ENCODE data around the gene GPBP1. TPM values are rescaled to one million over a fixed set of nuclear protein-coding genes. Genes with fewer than 3 reads are reported as not detected.
A peak's percentile ranks its signal among the peaks of the same experiment; 100 is the strongest.

Gene GPBP1
- total RNA-seq, 1 experiment from 2014 or later: 69.5 TPM

- Histone ChIP-seq H3K36me3 (ENCODE audit: control insufficient read depth in 1 of 2, insufficient read depth in 2 of 2, low read length in 2 of 2) (no peaks in the 10 kb centered on the region), H3K4me3 (replicated peaks in 1 of 2; ENCODE audit: low read depth in 1 of 2, low read length in 2 of 2) (no peak overlapping the region), H3K9ac (ENCODE audit: low read length) (no peak overlapping the region), H3K9me2 (ENCODE audit: insufficient read depth) (no peaks in the 10 kb centered on the region), H2AFZ (ENCODE audit: low read depth, low read length, poor library complexity, severe bottlenecking) (no peak overlapping the region), H3K4me1 (ENCODE audit: control insufficient read depth in 1 of 2, insufficient read depth in 2 of 2, low read length in 2 of 2) (no peaks in the 10 kb centered on the region; a peak in 1 of 4 replicates), H3K27ac (ENCODE audit: low read depth, low read length) (no peak overlapping the region), H3K27me3 (ENCODE audit: insufficient read depth, low read length) (no peaks in the 10 kb centered on the region), H3K4me2 (ENCODE audit: low read length) (no peak overlapping the region), H3K79me2 (ENCODE audit: insufficient read depth, low read length) (no peaks in the 10 kb centered on the region), H3K9me3 (ENCODE audit: control insufficient read depth in 1 of 2, insufficient read depth in 1 of 2, low read depth in 1 of 2, low read length in 2 of 2) (no peaks in the 10 kb centered on the region), H4K20me1 (ENCODE audit: insufficient read depth) (no peaks in the 10 kb centered on the region)
- TF ChIP-seq JUND (IDR thresholded peaks at IDR 0.05) (no peak), ATF3 (IDR thresholded peaks at IDR 0.05) (no peak), RAD21 (IDR thresholded peaks at IDR 0.05; ENCODE audit: low read depth) (no peak), SP1 (IDR thresholded peaks at IDR 0.05; ENCODE audit: low read depth) (no peak), ZFX (IDR thresholded peaks at IDR 0.05) (no peak), CEBPB (IDR thresholded peaks at IDR 0.05; ENCODE audit: low read depth) (no peak), TCF7L2 (IDR thresholded peaks at IDR 0.05; ENCODE audit: borderline replicate concordance, extremely low read depth, insufficient read depth, insufficient read length) (no peak), ZNF274 (IDR thresholded peaks at IDR 0.05; ENCODE audit: low read depth, low read length) (no peak), ELF1 (IDR thresholded peaks at IDR 0.05; ENCODE audit: borderline replicate concordance, low read depth) (no peak)
- no peak for DNase-seq (ENCODE audit: low read depth, low spot score)
- BruUV-seq (replicated peaks): no TSS peak
- intact Hi-C loops (cut with micrococcal nuclease): no loop called here
- ChIA-PET RAD21 (ENCODE audit: low non-redundant PET in 1 of 2, low total read pairs in 2 of 2, uncharacterized antibody in 2 of 2, unreplicated experiment in 2 of 2) (no interaction called here), CTCF (no interaction called here), POLR2A (no interaction called here)
- ATAC-seq: no peak
Observed at GRCh38 chr5:57133574-57133973, 40.3 kb upstream of the GPBP1 start.

GRCh38 chr5:57137401-57137800, 36.5 kb upstream of the GPBP1 start:
- ChIA-PET RAD21 (ENCODE audit: low non-redundant PET in 1 of 2, low total read pairs in 2 of 2, uncharacterized antibody in 2 of 2, unreplicated experiment in 2 of 2) (interaction anchor here (1.1 to 2.6 kb wide), 3 partner anchors 141 to 237 kb away, joined by 3 to 14 read pairs (median 4); partner anchors contain the start of gene SETD9 (in 1 of the 2)), CTCF (interaction anchor here (1.1 to 2.7 kb wide), 15 partner anchors 9 to 868 kb away, joined by 3 to 37 read pairs (median 4); partner anchors contain the start of gene SETD9), POLR2A (interaction anchor here (0.6 to 1.8 kb wide), 5 partner anchors 11 to 764 kb away, joined by 3 to 17 read pairs (median 4); partner anchors contain the start of gene SETD9)
- no peaks in the 10 kb centered on the region for H3K9me2 ChIP-seq (ENCODE audit: insufficient read depth)
- no peak overlapping the region for H3K4me3 ChIP-seq (replicated peaks in 1 of 2; ENCODE audit: low read depth in 1 of 2, low read length in 2 of 2)
- no peaks in the 10 kb centered on the region for H3K27me3 ChIP-seq (ENCODE audit: insufficient read depth, low read length)
- TF ChIP-seq SIN3A (IDR thresholded peaks at IDR 0.05; ENCODE audit: low read depth): no peak
- no peak for TF ChIP-seq CTCF (IDR thresholded peaks at IDR 0.05 in 2 of 3, conservative IDR thresholded peaks at IDR 0.05 in 1 of 3; ENCODE audit: borderline replicate concordance in 1 of 3, insufficient read depth in 1 of 3, low read depth in 2 of 3, low read length in 2 of 3)
- TF ChIP-seq FOSL1 (IDR thresholded peaks at IDR 0.05; ENCODE audit: low read depth): no peak
- no peak for TF ChIP-seq ELF1 (IDR thresholded peaks at IDR 0.05; ENCODE audit: borderline replicate concordance, low read depth)
- TF ChIP-seq MAX (IDR thresholded peaks at IDR 0.05): no peak
- TF ChIP-seq EZH2phosphoT487 (IDR thresholded peaks at IDR 0.05; ENCODE audit: borderline replicate concordance): no peak
- TF ChIP-seq YY1 (IDR thresholded peaks at IDR 0.05; ENCODE audit: extremely low read depth, insufficient replicate concordance, low read depth, low read length): no peak
- TF ChIP-seq ZBTB33 (IDR thresholded peaks at IDR 0.05; ENCODE audit: extremely low read depth, insufficient replicate concordance, low read length): no peak
- no peak for TF ChIP-seq ZFX (IDR thresholded peaks at IDR 0.05)
- no peak for TF ChIP-seq ZNF274 (IDR thresholded peaks at IDR 0.05; ENCODE audit: low read depth, low read length)
- TF ChIP-seq EZH2 (IDR thresholded peaks at IDR 0.05): no peak
- no peak overlapping the region for H3K27ac ChIP-seq (ENCODE audit: low read depth, low read length)
- intact Hi-C loops (cut with micrococcal nuclease): loop anchor here (5.0 kb wide), 1 partner anchor 865 kb away; no protein-coding TSS in a partner anchor
- H3K4me2 ChIP-seq (ENCODE audit: low read length): no peak overlapping the region
- no peak for ATAC-seq
- H3K4me1 ChIP-seq (ENCODE audit: control insufficient read depth in 1 of 2, insufficient read depth in 2 of 2, low read length in 2 of 2): no peaks in the 10 kb centered on the region; a peak in 1 of 4 replicates
- H2AFZ ChIP-seq (ENCODE audit: low read depth, low read length, poor library complexity, severe bottlenecking): peak overlapping the region; percentile 92
- no peaks in the 10 kb centered on the region for H3K36me3 ChIP-seq (ENCODE audit: control insufficient read depth in 1 of 2, insufficient read depth in 2 of 2, low read length in 2 of 2)
- BruUV-seq (replicated peaks): no TSS peak
- no peak for DNase-seq (ENCODE audit: low read depth, low spot score)
- H3K9me3 ChIP-seq (ENCODE audit: control insufficient read depth in 1 of 2, insufficient read depth in 1 of 2, low read depth in 1 of 2, low read length in 2 of 2): no peaks in the 10 kb centered on the region
- H3K79me2 ChIP-seq (ENCODE audit: insufficient read depth, low read length): no peaks in the 10 kb centered on the region
- no peak overlapping the region for H3K9ac ChIP-seq (ENCODE audit: low read length)
- no peaks in the 10 kb centered on the region for H4K20me1 ChIP-seq (ENCODE audit: insufficient read depth)
